Thoracic aorta (tissue), 2 donors: ENCODE data around the gene ZNF282. TPM values are rescaled to one million over a fixed set of nuclear protein-coding genes. Genes with fewer than 3 reads are reported as not detected.
"Not testable (repeated sequence)": the region's sequence is repeated elsewhere in the genome, so short reads cannot be mapped to it uniquely, and the experiment has no call there.

Experiments
- ATAC-seq: fragments of 150-250 bp; one replicate; pipeline ENCODE4 v1.8.0; 2017; ENCODE audit warnings: low read depth; ENCODE audit not compliant: insufficient number of reproducible peaks, low FRiP score
- DNase-seq: peaks from one replicate; pipeline ENCODE4 v3.0.0-alpha.2; 2020; ENCODE audit warnings: low spot score
- H3K27ac ChIP-seq, 2 donors: fragments of 200-600 bp; sonication (generic); 1 replicate in 1 of 2; 2 replicates in 1 of 2; pipeline ENCODE4 v1.5.1; 2016; ENCODE audit warnings: mild to moderate bottlenecking in 2 of 2, moderate library complexity in 2 of 2
- H3K27me3 ChIP-seq: fragments of 200-600 bp; sonication (generic); replicated peaks from 2 replicates; pipeline ENCODE4 v1.6.0; 2016; ENCODE audit warnings: mild to moderate bottlenecking; ENCODE audit not compliant: insufficient read depth
- H3K36me3 ChIP-seq: fragments of 200-600 bp; sonication (generic); one replicate; pipeline ENCODE4 v1.5.1; 2016
- H3K4me1 ChIP-seq, 2 donors: fragments of 200-600 bp; sonication (generic); 1 replicate in 1 of 2; 2 replicates in 1 of 2; pipeline versions ENCODE4 v1.5.1 to v1.6.0; 2016; ENCODE audit warnings: low read depth in 2 of 2, mild to moderate bottlenecking in 1 of 2; ENCODE audit not compliant: control insufficient read depth in 1 of 2
- H3K4me3 ChIP-seq: fragments of 200-600 bp; sonication (generic); 2 replicates; pipeline ENCODE4 v1.5.1; 2016; ENCODE audit warnings: mild to moderate bottlenecking
- H3K9me3 ChIP-seq: fragments of 200-600 bp; sonication (generic); 2 replicates; pipeline ENCODE4 v1.5.1; 2016
- CTCF ChIP-seq: fragments of 200-600 bp; sonication (generic); IDR thresholded peaks from one replicate; pipeline ENCODE4 v1.5.1; 2019; ENCODE audit warnings: antibody characterized with exemption
- total RNA-seq, 2 donors: library from RNA; depleted of rRNA; stranded (reverse); fragments of >200 nt; gene quantifications; one replicate each; pipeline versions ENCODE4 v1.1.0 to v1.2.3, GENCODE V29; 2016

ZNF282 gene
- total RNA-seq, 2 donors from 2014 or later, result 11.1 to 20.7 TPM

- no peaks in the 10 kb centered on the region for H3K4me1 ChIP-seq
- no peaks in the 10 kb centered on the region for H3K9me3 ChIP-seq
- TF ChIP-seq CTCF, result no peak
- peaks cover 29% of the 10 kb centered on the region for H3K36me3 ChIP-seq
- H3K4me3 ChIP-seq, result no peak overlapping the region
- H3K27me3 ChIP-seq, result no peaks in the 10 kb centered on the region
- DNase-seq (no peak), ATAC-seq (no peak)
- no peak overlapping the region for H3K27ac ChIP-seq
These were observed 29.0 kb downstream of the ZNF282 start for GRCh38 chr7:149224352-149224751.

GRCh38 chr7:149225106-149225505 lies 29.8 kb downstream of the ZNF282 start:
- peaks cover 27% of the 10 kb centered on the region for H3K36me3 ChIP-seq
- ATAC-seq (no peak), DNase-seq (no peak)
- H3K4me3 ChIP-seq, result no peak overlapping the region
- H3K27ac ChIP-seq, result no peak overlapping the region
- H3K4me1 ChIP-seq, result no peaks in the 10 kb centered on the region
- no peaks in the 10 kb centered on the region for H3K27me3 ChIP-seq
- TF ChIP-seq CTCF, result no peak
- H3K9me3 ChIP-seq, result no peaks in the 10 kb centered on the region

GRCh38 chr7:149225656-149226055 lies 30.3 kb downstream of the ZNF282 start:
- TF ChIP-seq CTCF, result no peak
- peaks cover 23% of the 10 kb centered on the region for H3K36me3 ChIP-seq
- H3K27ac ChIP-seq, result no peak overlapping the region
- ATAC-seq (no peak), DNase-seq (no peak)
- H3K9me3 ChIP-seq, result no peaks in the 10 kb centered on the region
- no peaks in the 10 kb centered on the region for H3K27me3 ChIP-seq
- no peak overlapping the region for H3K4me3 ChIP-seq
- no peaks in the 10 kb centered on the region for H3K4me1 ChIP-seq

GRCh38 chr7:149226366-149226765 lies 31.0 kb downstream of the ZNF282 start:
- ATAC-seq, H3K4me3 ChIP-seq: not testable (repeated sequence)

GRCh38 chr7:149226840-149227494 lies 31.6 kb downstream of the ZNF282 start:
- no peaks in the 10 kb centered on the region for H3K27me3 ChIP-seq
- DNase-seq (no peak), ATAC-seq (no peak)
- H3K36me3 ChIP-seq, result peaks cover 19% of the 10 kb centered on the region
- no peaks in the 10 kb centered on the region for H3K9me3 ChIP-seq
- no peaks in the 10 kb centered on the region for H3K4me1 ChIP-seq
- no peak overlapping the region for H3K4me3 ChIP-seq
- H3K27ac ChIP-seq, result no peak overlapping the region
- no peak for TF ChIP-seq CTCF

More at GRCh38 chr7:149226366-149226765, 31.0 kb downstream of the ZNF282 start:
- peaks cover 23% of the 10 kb centered on the region for H3K36me3 ChIP-seq
- DNase-seq, H3K4me1 ChIP-seq, H3K27ac ChIP-seq, H3K9me3 ChIP-seq, H3K27me3 ChIP-seq: not testable (repeated sequence)
